Activated B cell treated with CpG ODN at 0.5 μM for 24 hours (primary cell): ENCODE data around the gene TNFAIP3. TPM values are rescaled to one million over a fixed set of nuclear protein-coding genes. Genes with fewer than 3 reads are reported as not detected.
A peak's percentile ranks its signal among the peaks of the same experiment; 100 is the strongest.

Source experiments
- ATAC-seq: fragments of 200-7000 bp; cut with Tn5 transposase; one replicate; pipeline ENCODE4 v1.10.0; 2021; ENCODE audit warnings: low read depth, mild to moderate bottlenecking, moderate library complexity
- CTCF ChIA-PET: fragments of 350-600 bp; sonication (Branson Sonifier 250); formaldehyde crosslinking; loops from one replicate; lab custom pipeline; 2021; ENCODE audit warnings: antibody characterized with exemption; lab: Charles Lee
- POLR2A ChIA-PET: fragments of 350-600 bp; sonication (Branson Sonifier 250); formaldehyde crosslinking; loops from one replicate; lab custom pipeline; 2021; ENCODE audit warnings: antibody characterized with exemption; lab: Charles Lee
- DNase-seq: peaks from one replicate; pipeline ENCODE4 v3.0.0; 2022
- H3K27ac Mint-ChIP-seq: one replicate; pipeline ENCODE4 v1.8.0; 2020; ENCODE audit warnings: mixed read lengths
- H3K27me3 Mint-ChIP-seq: one replicate; pipeline ENCODE4 v1.8.0; 2021; ENCODE audit warnings: mixed read lengths
- H3K36me3 Mint-ChIP-seq: one replicate; pipeline ENCODE4 v1.8.0; 2021; ENCODE audit warnings: low read depth, mixed read lengths
- H3K4me1 Mint-ChIP-seq: one replicate; pipeline ENCODE4 v1.8.0; 2021; ENCODE audit warnings: mixed read lengths
- H3K4me3 Mint-ChIP-seq: one replicate; pipeline ENCODE4 v1.8.0; 2020; ENCODE audit warnings: mild to moderate bottlenecking, mixed read lengths
- H3K9me3 Mint-ChIP-seq: one replicate; pipeline ENCODE4 v1.8.0; 2020; ENCODE audit warnings: mixed read lengths
- CTCF ChIP-seq: fragments of 200-600 bp; IDR thresholded peaks from one replicate; pipeline ENCODE4 v1.8.0; 2022; ENCODE audit warnings: antibody characterized with exemption, mild to moderate bottlenecking
- intact Hi-C: fragments of 100-400 bp; cut with micrococcal nuclease; formaldehyde crosslinking; loops from one replicate; pipeline ENCODE4 v1.15.1; 2024
- total RNA-seq: library from RNA; stranded (reverse); gene quantifications from 2 replicates; pipeline ENCODE4 v1.2.3, GENCODE V29; 2022

Gene TNFAIP3
- total RNA-seq, 1 donor from 2014 or later: 226 TPM

DNA sequence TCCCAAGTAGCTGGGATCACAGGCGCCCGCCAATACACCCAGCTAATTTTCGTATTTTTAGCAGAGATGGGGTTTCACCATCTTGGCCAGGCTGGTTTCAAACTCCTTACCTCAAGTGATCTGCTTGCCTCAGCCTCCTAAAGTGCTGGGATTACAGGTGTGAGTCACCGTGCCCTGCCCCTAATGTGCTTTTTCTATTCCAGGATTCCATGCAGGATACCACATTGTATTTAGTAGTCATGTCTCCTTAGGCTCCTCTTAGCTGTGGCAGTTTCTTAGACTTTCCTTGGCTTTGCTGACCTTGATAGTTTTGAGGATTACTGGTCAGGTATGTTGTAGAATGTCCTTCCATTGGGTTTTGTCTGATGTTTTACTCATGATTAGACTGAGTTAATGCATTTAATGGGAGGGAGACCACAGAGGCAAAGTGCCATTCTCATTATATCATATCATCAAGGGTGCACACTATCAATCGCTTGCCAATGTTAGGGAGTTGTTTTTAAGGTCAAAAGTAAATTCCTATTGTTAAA, 39.6 kb upstream of the TNFAIP3 start:
- no peak for TF ChIP-seq CTCF
- peaks cover 73% of the 10 kb centered on the region for H3K4me1 Mint-ChIP-seq
- POLR2A ChIA-PET: interaction anchor here (1.0 to 5.5 kb wide), 5 partner anchors 16 to 39 kb away, joined by 3 to 41 read pairs (median 6); partner anchors contain the start of gene TNFAIP3
- H3K27ac Mint-ChIP-seq: peak overlapping the region; percentile 93
- no peak overlapping the region for H3K4me3 Mint-ChIP-seq
- DNase-seq (no peak), ATAC-seq (no peak)
- H3K27me3 Mint-ChIP-seq: no peaks in the 10 kb centered on the region
- H3K9me3 Mint-ChIP-seq: no peaks in the 10 kb centered on the region
- CTCF ChIA-PET: interaction anchor here (1.6 kb wide), 1 partner anchor 28 kb away, joined by 4 read pairs; no protein-coding TSS in a partner anchor
- intact Hi-C loops: no loop called here
- no peaks in the 10 kb centered on the region for H3K36me3 Mint-ChIP-seq

DNA sequence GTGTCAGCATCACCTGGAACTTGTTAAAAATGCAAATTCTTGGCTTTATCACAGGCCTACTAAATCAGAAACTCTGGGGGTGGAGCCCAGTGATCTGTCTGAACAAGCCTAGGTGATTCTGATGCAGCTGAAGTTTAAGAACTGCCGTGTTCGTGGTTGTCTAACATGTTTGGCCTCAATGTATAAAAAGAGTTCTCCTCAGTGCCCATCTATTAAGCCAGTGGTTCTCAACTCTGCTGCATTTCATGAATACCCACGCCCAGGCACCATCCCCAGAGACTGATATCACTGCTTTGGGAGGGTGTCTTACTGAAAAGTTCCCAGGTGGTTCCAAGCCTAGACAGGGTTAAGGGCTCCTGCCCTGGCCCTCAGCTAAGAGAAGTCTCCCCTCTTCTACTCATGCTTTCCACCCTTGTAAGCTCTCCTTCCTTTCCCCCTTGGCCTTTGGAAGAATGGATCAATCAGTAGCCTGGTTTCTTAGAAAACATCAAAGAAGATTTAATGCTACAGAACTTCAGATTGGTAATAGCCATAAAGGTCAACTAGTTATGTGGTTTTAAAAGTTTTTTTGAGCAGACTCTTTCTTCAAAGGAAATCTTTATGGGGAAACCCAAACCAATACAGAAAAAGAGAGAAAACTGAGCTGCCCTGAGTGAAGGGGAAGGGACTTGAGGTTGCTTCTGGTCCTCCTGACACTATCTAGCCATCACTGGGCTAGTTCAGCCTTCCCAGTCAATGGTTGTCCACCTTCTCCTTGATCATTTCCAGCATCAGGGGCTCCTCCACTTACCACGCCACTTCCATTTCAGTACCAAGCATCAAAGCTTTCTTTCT, 38.9 kb upstream of the TNFAIP3 start:
- ATAC-seq (peak; percentile 62), DNase-seq (no peak)
- H3K27me3 Mint-ChIP-seq: no peaks in the 10 kb centered on the region
- CTCF ChIA-PET: interaction anchor here (0.6 to 1.6 kb wide), 4 partner anchors 17 to 45 kb away, joined by 3 to 7 read pairs (median 4); partner anchors contain the start of gene TNFAIP3
- intact Hi-C loops: loop anchor here (1.0 to 2.0 kb wide), 5 partner anchors 8 to 38 kb away; no protein-coding TSS in a partner anchor
- peaks cover 2% of the 10 kb centered on the region for H3K9me3 Mint-ChIP-seq
- no peaks in the 10 kb centered on the region for H3K36me3 Mint-ChIP-seq
- peak overlapping the region; percentile 93 for H3K27ac Mint-ChIP-seq
- TF ChIP-seq CTCF: no peak
- POLR2A ChIA-PET: interaction anchor here (1.0 to 5.5 kb wide), 6 partner anchors 17 to 117 kb away, joined by 3 to 41 read pairs (median 4); partner anchors contain the start of gene TNFAIP3
- peak overlapping the region; percentile 42 for H3K4me3 Mint-ChIP-seq
- peaks cover 77% of the 10 kb centered on the region for H3K4me1 Mint-ChIP-seq

DNA sequence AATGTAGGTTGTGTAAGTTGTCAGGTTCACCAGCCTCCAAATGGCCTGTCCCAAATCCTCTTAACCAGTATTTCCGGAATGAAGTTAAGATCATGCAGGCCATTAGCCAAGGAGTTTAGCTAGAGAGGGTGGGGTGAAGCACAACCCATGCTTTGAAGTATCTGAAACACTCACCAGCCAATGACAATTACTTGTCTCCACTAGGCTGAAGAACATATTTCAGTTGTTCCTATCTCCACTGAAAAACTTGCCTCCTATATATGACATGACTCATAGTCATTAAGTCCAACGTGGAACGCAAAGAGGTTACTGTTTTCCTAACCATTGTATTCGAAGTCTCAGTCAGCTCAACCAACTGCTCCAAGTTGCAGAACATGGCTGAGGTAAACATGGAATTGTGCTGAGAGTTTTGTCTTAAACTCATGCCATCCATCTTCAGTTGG, 37.4 kb upstream of the TNFAIP3 start:
- H3K4me1 Mint-ChIP-seq: peaks cover 64% of the 10 kb centered on the region
- no peak overlapping the region for H3K4me3 Mint-ChIP-seq
- peaks cover 5% of the 10 kb centered on the region for H3K9me3 Mint-ChIP-seq
- ATAC-seq (no peak), DNase-seq (no peak)
- intact Hi-C loops: loop anchor here (2.0 kb wide), 1 partner anchor 17 kb away; no protein-coding TSS in a partner anchor
- POLR2A ChIA-PET: interaction anchor here (1.4 to 5.5 kb wide), 4 partner anchors 18 to 121 kb away, joined by 6 to 41 read pairs (median 8); partner anchors contain the start of gene TNFAIP3
- no peak overlapping the region for H3K27ac Mint-ChIP-seq
- no peak for TF ChIP-seq CTCF
- H3K36me3 Mint-ChIP-seq: no peaks in the 10 kb centered on the region
- no peaks in the 10 kb centered on the region for H3K27me3 Mint-ChIP-seq
- CTCF ChIA-PET: no interaction called here

DNA sequence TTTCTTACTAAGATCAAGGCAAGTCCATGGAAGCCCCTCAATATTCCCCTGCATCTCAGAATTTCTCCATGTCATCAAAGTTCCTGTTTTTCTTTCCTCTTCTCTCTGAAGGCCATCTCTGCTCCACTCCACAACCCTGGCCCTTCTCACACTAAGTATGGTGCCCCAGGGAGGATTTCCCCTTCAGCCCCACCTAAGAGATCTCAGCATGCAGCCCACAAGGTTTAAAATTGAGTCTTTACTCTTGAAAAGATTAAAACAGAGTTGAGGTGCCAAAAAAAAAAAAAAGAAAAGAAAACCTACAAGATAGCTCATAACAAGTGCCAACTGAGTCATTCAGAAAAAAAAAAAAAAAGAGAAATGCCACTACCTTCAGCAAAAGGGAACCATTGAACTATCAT, 36.5 kb upstream of the TNFAIP3 start:
- ATAC-seq (peak; percentile 35), DNase-seq (no peak)
- H3K4me1 Mint-ChIP-seq: peaks cover 56% of the 10 kb centered on the region
- intact Hi-C loops: no loop called here
- peaks cover 5% of the 10 kb centered on the region for H3K9me3 Mint-ChIP-seq
- CTCF ChIA-PET: interaction anchor here (0.9 kb wide), 1 partner anchor 174 kb away, joined by 4 read pairs; no protein-coding TSS in a partner anchor
- no peak for TF ChIP-seq CTCF
- POLR2A ChIA-PET: interaction anchor here (0.6 to 5.5 kb wide), 9 partner anchors 17 to 683 kb away, joined by 3 to 41 read pairs (median 6); partner anchors contain the start of gene TNFAIP3
- peak overlapping the region; percentile 88 for H3K27ac Mint-ChIP-seq
- peak overlapping the region; percentile 54 for H3K4me3 Mint-ChIP-seq
- no peaks in the 10 kb centered on the region for H3K36me3 Mint-ChIP-seq
- H3K27me3 Mint-ChIP-seq: no peaks in the 10 kb centered on the region
